Measurements from ENCODE around the gene LETM1. TPM values are rescaled to one million over a fixed set of nuclear protein-coding genes. Genes with fewer than 3 reads are reported as not detected.
A peak's percentile ranks its signal among the peaks of the same experiment; 100 is the strongest.

Gene LETM1
- total and polyA plus RNA-seq, 2 of the 13 experiments (the other 11 are each of a cell fraction or from before 2014, with no cell fraction given): 9.7 to 41.6 TPM

DNA sequence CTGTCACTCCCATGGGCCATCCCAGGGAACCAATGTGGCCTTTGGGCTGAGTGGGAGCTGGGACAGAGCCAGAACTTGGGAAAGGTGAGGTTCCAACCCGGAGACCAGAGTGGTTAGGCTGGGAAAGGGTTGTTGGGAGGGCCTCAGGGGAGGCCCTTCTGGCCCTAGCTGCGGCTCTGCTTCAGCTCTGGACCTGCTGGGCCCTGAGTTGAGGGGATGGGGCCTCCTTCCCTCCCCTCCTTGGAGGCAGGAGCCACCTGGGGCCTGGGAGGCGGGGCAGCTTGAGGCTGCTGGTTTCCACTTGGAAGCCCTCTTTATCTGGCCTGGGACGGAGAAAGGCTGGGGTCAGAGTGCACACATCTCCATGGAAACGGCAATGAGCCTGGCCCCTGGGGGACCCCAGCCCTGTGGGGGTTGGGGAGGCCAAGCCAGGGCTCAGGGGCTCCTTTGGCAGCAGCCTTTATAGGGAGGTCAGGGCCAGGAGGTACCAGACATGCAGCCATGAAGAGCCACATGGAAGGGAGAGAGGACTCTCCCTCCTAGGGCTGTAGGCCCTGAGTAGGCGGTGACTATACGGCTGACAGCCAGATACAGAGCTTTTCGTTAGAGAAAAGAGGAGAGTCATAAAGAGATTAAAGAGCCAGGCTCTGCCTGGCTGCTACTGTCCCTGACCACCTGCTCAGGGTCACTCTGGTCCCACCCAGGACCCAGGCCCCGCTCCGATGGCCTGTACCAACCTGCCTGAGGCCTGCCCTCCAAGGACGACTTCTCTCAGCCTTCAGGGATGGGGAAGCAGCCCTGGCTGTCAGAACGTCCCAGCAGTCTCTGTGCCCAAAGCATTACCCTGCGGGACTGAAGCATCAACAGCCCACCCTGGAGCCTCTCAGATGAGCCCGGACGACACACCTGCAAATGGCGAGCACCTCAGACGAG is 8.4 kb upstream of the LETM1 start (continued):
- TF ChIP-seq, protein P1, sequence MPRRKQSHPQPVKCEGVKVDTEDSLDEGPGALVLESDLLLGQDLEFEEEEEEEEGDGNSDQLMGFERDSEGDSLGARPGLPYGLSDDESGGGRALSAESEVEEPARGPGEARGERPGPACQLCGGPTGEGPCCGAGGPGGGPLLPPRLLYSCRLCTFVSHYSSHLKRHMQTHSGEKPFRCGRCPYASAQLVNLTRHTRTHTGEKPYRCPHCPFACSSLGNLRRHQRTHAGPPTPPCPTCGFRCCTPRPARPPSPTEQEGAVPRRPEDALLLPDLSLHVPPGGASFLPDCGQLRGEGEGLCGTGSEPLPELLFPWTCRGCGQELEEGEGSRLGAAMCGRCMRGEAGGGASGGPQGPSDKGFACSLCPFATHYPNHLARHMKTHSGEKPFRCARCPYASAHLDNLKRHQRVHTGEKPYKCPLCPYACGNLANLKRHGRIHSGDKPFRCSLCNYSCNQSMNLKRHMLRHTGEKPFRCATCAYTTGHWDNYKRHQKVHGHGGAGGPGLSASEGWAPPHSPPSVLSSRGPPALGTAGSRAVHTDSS (CRISPR knock-in tag; conservative IDR thresholded peaks at IDR 0.05): no peak
- TF ChIP-seq TBP (CRISPR knock-in tag; IDR thresholded peaks at IDR 0.05) (no peak), HDAC2 (CRISPR knock-in tag; IDR thresholded peaks at IDR 0.05) (peak; percentile 51; the same call in 1 of the 2 replicates), PHF5A (CRISPR knock-in tag; IDR thresholded peaks at IDR 0.05; ENCODE audit: low read depth, unreplicated experiment) (no peak), SOX5 (CRISPR knock-in tag; IDR thresholded peaks at IDR 0.05; ENCODE audit: borderline replicate concordance) (no peak), GTF3A (CRISPR knock-in tag; conservative IDR thresholded peaks at IDR 0.05) (no peak), ZNF484 (CRISPR knock-in tag; IDR thresholded peaks at IDR 0.05; ENCODE audit: borderline replicate concordance, low read depth) (no peak)
- TF ChIP-seq, protein P2, sequence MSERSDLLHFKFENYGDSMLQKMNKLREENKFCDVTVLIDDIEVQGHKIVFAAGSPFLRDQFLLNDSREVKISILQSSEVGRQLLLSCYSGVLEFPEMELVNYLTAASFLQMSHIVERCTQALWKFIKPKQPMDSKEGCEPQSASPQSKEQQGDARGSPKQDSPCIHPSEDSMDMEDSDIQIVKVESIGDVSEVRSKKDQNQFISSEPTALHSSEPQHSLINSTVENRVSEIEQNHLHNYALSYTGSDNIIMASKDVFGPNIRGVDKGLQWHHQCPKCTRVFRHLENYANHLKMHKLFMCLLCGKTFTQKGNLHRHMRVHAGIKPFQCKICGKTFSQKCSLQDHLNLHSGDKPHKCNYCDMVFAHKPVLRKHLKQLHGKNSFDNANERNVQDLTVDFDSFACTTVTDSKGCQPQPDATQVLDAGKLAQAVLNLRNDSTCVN (CRISPR knock-in tag; IDR thresholded peaks at IDR 0.05; ENCODE audit: borderline replicate concordance): no peak
- TF ChIP-seq, protein P3, sequence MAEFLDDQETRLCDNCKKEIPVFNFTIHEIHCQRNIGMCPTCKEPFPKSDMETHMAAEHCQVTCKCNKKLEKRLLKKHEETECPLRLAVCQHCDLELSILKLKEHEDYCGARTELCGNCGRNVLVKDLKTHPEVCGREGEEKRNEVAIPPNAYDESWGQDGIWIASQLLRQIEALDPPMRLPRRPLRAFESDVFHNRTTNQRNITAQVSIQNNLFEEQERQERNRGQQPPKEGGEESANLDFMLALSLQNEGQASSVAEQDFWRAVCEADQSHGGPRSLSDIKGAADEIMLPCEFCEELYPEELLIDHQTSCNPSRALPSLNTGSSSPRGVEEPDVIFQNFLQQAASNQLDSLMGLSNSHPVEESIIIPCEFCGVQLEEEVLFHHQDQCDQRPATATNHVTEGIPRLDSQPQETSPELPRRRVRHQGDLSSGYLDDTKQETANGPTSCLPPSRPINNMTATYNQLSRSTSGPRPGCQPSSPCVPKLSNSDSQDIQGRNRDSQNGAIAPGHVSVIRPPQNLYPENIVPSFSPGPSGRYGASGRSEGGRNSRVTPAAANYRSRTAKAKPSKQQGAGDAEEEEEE (CRISPR knock-in tag; IDR thresholded peaks at IDR 0.05; ENCODE audit: borderline replicate concordance): no peak
- TF ChIP-seq, protein P4, sequence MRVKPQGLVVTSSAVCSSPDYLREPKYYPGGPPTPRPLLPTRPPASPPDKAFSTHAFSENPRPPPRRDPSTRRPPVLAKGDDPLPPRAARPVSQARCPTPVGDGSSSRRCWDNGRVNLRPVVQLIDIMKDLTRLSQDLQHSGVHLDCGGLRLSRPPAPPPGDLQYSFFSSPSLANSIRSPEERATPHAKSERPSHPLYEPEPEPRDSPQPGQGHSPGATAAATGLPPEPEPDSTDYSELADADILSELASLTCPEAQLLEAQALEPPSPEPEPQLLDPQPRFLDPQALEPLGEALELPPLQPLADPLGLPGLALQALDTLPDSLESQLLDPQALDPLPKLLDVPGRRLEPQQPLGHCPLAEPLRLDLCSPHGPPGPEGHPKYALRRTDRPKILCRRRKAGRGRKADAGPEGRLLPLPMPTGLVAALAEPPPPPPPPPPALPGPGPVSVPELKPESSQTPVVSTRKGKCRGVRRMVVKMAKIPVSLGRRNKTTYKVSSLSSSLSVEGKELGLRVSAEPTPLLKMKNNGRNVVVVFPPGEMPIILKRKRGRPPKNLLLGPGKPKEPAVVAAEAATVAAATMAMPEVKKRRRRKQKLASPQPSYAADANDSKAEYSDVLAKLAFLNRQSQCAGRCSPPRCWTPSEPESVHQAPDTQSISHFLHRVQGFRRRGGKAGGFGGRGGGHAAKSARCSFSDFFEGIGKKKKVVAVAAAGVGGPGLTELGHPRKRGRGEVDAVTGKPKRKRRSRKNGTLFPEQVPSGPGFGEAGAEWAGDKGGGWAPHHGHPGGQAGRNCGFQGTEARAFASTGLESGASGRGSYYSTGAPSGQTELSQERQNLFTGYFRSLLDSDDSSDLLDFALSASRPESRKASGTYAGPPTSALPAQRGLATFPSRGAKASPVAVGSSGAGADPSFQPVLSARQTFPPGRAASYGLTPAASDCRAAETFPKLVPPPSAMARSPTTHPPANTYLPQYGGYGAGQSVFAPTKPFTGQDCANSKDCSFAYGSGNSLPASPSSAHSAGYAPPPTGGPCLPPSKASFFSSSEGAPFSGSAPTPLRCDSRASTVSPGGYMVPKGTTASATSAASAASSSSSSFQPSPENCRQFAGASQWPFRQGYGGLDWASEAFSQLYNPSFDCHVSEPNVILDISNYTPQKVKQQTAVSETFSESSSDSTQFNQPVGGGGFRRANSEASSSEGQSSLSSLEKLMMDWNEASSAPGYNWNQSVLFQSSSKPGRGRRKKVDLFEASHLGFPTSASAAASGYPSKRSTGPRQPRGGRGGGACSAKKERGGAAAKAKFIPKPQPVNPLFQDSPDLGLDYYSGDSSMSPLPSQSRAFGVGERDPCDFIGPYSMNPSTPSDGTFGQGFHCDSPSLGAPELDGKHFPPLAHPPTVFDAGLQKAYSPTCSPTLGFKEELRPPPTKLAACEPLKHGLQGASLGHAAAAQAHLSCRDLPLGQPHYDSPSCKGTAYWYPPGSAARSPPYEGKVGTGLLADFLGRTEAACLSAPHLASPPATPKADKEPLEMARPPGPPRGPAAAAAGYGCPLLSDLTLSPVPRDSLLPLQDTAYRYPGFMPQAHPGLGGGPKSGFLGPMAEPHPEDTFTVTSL (CRISPR knock-in tag; IDR thresholded peaks at IDR 0.05; ENCODE audit: borderline replicate concordance): no peak
- TF ChIP-seq, protein P5, sequence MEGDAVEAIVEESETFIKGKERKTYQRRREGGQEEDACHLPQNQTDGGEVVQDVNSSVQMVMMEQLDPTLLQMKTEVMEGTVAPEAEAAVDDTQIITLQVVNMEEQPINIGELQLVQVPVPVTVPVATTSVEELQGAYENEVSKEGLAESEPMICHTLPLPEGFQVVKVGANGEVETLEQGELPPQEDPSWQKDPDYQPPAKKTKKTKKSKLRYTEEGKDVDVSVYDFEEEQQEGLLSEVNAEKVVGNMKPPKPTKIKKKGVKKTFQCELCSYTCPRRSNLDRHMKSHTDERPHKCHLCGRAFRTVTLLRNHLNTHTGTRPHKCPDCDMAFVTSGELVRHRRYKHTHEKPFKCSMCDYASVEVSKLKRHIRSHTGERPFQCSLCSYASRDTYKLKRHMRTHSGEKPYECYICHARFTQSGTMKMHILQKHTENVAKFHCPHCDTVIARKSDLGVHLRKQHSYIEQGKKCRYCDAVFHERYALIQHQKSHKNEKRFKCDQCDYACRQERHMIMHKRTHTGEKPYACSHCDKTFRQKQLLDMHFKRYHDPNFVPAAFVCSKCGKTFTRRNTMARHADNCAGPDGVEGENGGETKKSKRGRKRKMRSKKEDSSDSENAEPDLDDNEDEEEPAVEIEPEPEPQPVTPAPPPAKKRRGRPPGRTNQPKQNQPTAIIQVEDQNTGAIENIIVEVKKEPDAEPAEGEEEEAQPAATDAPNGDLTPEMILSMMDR (CRISPR knock-in tag; IDR thresholded peaks at IDR 0.05): no peak
- TF ChIP-seq, protein P6, sequence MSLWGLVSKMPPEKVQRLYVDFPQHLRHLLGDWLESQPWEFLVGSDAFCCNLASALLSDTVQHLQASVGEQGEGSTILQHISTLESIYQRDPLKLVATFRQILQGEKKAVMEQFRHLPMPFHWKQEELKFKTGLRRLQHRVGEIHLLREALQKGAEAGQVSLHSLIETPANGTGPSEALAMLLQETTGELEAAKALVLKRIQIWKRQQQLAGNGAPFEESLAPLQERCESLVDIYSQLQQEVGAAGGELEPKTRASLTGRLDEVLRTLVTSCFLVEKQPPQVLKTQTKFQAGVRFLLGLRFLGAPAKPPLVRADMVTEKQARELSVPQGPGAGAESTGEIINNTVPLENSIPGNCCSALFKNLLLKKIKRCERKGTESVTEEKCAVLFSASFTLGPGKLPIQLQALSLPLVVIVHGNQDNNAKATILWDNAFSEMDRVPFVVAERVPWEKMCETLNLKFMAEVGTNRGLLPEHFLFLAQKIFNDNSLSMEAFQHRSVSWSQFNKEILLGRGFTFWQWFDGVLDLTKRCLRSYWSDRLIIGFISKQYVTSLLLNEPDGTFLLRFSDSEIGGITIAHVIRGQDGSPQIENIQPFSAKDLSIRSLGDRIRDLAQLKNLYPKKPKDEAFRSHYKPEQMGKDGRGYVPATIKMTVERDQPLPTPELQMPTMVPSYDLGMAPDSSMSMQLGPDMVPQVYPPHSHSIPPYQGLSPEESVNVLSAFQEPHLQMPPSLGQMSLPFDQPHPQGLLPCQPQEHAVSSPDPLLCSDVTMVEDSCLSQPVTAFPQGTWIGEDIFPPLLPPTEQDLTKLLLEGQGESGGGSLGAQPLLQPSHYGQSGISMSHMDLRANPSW (CRISPR knock-in tag; IDR thresholded peaks at IDR 0.05; ENCODE audit: borderline replicate concordance): no peak
